CD4-positive, alpha-beta T cell treated with Interleukin-21 for 1 hour (primary cell): Measurements from ENCODE around the gene SPATA32.
"Not testable (repeated sequence)": the region's sequence is repeated elsewhere in the genome, so short reads cannot be mapped to it uniquely, and the experiment has no call there.

Experiments used
- DNase-seq: peaks from one replicate; pipeline ENCODE4 v3.0.0-alpha.2; 2020

SPATA32 gene

GRCh38 chr17:45270828-45271418 is 9.0 kb upstream of the SPATA32 start:
- DNase-seq, result peak; percentile 55

- DNase-seq, result no peak
Observed at GRCh38 chr17:45269912-45270311, 8.0 kb upstream of the SPATA32 start.

- DNase-seq, result no peak
Observed at GRCh38 chr17:45267436-45268055, 5.7 kb upstream of the SPATA32 start.

- no peak for DNase-seq
Observed at GRCh38 chr17:45266372-45266926, 4.6 kb upstream of the SPATA32 start.

- DNase-seq, result no peak
Observed at GRCh38 chr17:45265821-45266220, 3.9 kb upstream of the SPATA32 start.

DNA sequence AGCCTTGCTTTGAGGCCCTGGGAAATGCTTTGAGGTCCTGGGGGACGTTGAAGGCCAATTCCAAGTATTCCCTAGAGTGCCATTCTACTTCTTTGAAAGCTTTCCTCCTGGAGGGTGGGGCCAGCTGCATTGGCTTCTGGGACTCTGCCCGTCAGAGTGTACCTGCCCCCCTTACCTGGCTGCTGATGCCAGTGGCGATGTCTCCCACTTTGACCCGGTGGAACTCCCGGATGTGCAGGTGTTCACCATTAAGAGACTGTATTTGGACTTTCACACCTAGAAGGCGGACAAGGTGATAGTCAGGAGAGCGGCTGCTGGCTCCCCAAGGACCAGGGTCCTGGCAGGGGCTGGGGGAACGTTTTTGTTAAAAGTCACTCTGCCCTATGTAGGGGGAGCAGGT is 3.1 kb upstream of the SPATA32 start:
- no peak for DNase-seq

- no peak for DNase-seq
Observed at GRCh38 chr17:45264430-45264829, 2.5 kb upstream of the SPATA32 start.

- DNase-seq, result no peak
Observed at GRCh38 chr17:45263477-45263860, 1.6 kb upstream of the SPATA32 start.

DNA sequence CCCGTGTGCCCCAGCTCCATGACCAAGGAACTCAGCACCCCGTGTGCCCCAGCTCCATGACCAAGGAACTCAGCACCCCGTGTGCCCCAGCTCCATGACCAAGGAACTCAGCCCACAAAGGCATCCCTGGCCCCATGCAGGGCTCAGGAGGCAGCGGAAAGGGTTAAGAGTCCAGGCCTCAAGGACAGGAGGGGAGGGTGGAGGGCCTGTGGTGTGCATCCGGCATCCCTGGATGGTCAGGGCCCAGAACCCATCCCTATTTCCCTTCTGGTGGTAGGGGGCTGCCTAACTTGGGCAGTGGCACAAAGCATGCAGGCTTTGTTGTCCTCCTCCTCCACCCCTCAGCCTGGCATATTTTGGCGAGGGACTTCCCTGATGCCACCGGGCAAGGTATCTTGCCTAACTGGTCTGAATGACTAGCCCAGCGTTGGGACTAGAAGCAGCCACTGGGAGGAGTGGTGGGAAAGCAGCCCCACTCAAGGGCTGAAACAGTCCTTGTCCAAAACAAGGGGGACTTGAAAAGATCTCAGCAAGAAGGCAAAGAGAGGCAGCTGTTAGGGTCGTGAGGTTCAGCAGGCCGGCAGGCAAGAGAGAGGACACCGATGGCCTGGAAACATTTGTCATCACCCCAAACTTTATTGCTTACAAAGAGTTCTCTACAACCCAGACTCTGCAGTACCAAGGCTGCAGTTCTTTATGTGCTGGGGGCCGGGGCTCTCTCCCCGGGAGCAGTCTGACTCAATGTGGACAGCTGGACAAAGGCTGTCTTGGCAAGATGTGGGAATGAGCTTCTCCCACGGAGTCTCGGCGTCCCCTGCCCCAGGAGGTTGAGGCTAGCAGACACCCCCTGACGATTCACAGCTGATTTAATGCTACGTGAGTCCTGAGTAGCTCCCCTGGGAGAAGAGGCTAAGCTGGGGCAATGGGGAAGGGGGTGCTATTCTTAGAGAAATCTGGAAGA is 902 bp upstream of the SPATA32 start:
- no peak for DNase-seq

GRCh38 chr17:45260204-45260783 is 1.6 kb downstream of the SPATA32 start:
- no peak for DNase-seq

- DNase-seq, result no peak
Observed at GRCh38 chr17:45258981-45259380, 2.9 kb downstream of the SPATA32 start.

GRCh38 chr17:45257115-45257514 is 4.8 kb downstream of the SPATA32 start:
- DNase-seq, result no peak

DNA sequence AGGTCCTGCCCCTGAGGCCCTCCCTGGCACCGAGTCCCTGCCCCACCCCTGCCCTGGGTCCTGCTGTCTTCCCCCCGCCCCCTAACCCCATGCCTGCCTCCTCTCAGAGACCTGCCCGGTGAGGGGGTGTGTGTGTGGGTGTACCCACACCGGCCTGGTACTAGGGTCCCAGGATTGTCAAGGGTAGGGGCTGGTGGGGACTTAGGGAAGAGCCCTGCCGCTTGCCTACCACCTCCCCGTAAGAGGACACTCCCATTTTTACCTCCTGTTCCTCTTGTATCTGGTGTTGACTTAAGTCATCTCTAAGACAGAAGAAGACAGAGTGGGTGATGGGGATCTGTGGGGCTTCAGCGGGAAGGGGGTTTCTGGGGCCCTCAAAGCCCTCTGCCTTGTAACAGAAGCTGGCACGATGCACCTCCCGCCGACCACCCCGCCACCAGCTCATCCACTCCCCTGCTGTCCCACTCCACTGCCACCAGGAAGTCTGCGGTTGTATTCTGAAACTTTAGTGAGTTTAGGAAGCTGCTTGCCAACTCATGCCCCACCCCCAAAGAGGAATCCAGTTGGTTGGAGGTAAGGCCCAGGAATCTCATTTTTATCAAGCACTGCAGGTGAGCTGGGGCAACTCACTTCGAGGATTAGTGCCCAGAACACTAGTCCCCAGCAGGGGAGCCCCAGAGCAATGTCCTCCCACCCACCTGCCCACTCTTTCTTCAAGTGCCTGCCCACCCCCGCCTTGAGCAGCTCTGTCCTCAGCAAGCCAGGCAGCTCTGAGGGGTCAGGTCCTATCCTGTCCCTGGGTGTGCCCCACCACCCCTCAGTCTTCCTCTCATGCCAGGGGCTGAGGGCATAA is 5.6 kb downstream of the SPATA32 start:
- DNase-seq, result no peak

- no peak for DNase-seq
Observed at GRCh38 chr17:45255358-45255757, 6.5 kb downstream of the SPATA32 start.

DNA sequence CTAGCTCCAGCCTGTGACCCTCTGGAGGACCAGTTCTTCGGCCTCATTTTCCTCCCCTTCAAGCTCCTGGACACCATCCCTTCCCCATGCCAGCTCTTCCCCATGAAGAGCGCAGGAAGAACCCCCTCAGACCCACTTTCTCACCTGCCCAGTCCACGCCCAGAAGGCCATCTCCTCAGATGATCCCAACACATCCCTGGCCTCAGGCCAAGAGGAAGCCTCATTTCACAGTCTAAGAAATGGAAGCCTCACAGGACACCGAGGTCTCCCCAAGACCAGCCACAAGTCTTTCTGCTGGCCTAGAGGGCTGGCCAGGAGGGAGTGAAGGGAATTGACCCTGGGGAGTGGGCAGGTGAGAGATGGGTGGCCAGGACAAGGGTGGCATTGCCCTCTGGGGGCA is 8.0 kb downstream of the SPATA32 start:
- DNase-seq, result no peak

- not testable (repeated sequence) for DNase-seq
Observed at GRCh38 chr17:45253237-45253636, 8.7 kb downstream of the SPATA32 start.

- no peak for DNase-seq
Observed at GRCh38 chr17:45251931-45252330, 10.0 kb downstream of the SPATA32 start.

- peak; percentile 83 for DNase-seq
Observed at GRCh38 chr17:45248132-45248957, 13.5 kb downstream of the SPATA32 start.

GRCh38 chr17:45247429-45248131 is 14.3 kb downstream of the SPATA32 start:
- peak; percentile 98 for DNase-seq

- DNase-seq, result no peak
Observed at GRCh38 chr17:45246861-45247428, 14.9 kb downstream of the SPATA32 start.
